SU-DHL-6 (cell line): ENCODE results near the gene WIPI1.

Experiments
- EZH2phosphoT487 ChIP-seq: fragments of 200-600 bp; sonication (generic), shearing (Covaris generic); conservative IDR thresholded peaks from 2 replicates; pipeline ENCODE4 v1.6.1; 2018; ENCODE audit warnings: mild to moderate bottlenecking, antibody characterized with exemption, low read length, moderate library complexity, mixed read lengths
- TF ChIP-seq, protein P1 (sequence below): fragments of 200-600 bp; sonication (generic); IDR thresholded peaks from one replicate; pipeline ENCODE4 v1.5.1; 2017; ENCODE audit warnings: antibody characterized with exemption, mild to moderate bottlenecking, low read length, moderate library complexity; ENCODE audit not compliant: insufficient read depth, poor library complexity, severe bottlenecking

DNA sequence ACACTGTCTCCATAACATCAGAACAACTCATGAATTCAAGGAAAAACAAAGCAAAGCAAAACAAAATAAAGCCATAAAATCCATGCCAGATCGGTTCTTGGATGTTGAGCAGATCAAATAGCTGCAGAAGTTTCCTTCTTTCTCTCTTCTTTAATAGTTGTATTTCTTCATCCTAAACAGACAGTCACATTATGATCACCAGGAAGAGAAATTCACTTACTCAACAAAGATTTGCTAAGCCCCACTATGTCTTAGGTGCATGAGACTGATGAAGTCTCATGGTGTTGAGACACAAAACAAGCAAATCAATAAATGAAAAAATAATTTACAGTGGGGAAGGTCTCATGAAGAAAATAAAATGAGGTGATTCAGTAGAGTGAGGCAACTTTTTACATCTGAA lies 72.8 kb downstream of the WIPI1 start:
- TF ChIP-seq, protein P1, sequence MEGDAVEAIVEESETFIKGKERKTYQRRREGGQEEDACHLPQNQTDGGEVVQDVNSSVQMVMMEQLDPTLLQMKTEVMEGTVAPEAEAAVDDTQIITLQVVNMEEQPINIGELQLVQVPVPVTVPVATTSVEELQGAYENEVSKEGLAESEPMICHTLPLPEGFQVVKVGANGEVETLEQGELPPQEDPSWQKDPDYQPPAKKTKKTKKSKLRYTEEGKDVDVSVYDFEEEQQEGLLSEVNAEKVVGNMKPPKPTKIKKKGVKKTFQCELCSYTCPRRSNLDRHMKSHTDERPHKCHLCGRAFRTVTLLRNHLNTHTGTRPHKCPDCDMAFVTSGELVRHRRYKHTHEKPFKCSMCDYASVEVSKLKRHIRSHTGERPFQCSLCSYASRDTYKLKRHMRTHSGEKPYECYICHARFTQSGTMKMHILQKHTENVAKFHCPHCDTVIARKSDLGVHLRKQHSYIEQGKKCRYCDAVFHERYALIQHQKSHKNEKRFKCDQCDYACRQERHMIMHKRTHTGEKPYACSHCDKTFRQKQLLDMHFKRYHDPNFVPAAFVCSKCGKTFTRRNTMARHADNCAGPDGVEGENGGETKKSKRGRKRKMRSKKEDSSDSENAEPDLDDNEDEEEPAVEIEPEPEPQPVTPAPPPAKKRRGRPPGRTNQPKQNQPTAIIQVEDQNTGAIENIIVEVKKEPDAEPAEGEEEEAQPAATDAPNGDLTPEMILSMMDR, result no peak
- TF ChIP-seq EZH2phosphoT487, result no peak
